IPS-NIHi7 (cell line): ENCODE measurements around the gene IKZF3.

Experiments used
- DNase-seq: peaks from one replicate; pipeline ENCODE4 v3.0.0; 2012; ENCODE audit warnings: mixed read lengths; ENCODE audit errors: extremely low spot score

Gene IKZF3

DNA sequence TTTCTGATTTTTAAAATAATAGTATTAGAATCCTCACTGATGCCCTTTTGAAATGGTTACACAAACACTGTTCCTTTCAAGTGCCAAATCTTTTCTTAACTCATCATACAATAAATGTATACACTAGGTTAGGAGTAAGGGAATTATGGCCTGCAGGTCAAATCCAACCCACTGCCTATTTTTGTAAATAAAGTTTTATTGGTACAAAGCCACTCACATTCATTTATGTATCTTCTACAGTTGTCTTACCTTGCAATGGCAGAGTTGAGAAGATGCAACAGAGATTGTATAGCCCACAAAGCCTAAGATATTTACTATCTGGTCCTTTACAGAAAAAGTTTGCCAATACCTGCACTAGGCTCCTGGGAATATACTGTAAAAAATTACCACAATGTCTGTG lies 47.8 kb downstream of the IKZF3 start:
- DNase-seq = no peak

DNA sequence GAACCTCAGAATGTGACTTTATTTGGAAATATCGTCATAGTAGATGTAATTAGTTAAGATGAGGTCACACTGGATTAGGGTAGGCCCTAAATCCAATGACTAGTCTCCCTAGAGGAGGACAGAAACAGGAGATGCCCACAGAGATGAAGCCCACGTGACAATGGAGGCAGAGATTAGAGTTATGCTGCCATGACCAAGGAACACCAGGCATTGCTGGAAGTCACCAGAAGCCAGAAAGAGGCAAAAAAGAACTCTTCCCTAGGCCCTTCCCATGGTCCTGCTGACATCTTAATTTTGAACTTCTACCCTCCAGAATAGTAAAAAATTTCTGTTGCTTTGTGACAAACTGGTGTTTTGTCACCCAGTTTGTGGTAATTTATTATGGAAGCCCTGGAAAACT lies 49.6 kb downstream of the IKZF3 start:
- no peak for DNase-seq

DNA sequence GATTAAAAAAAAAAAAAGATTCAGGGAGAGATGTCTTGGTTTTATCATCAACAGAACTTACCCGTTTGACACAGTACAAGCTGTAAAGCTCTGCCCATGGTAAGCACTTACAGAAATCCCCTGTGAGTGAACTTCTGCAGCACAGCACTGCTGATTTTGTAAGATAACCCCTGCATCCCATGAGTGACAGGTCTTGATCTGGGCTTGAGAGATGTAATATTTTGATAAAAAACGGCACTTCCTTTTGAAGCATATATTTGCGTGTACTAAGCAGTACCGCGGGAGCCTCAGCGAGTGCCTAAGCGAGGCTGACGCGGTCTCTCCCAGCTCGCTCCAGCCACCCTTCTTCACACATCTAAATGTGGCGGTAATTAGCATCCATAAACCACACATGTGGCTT lies 50.5 kb downstream of the IKZF3 start:
- no peak for DNase-seq

DNA sequence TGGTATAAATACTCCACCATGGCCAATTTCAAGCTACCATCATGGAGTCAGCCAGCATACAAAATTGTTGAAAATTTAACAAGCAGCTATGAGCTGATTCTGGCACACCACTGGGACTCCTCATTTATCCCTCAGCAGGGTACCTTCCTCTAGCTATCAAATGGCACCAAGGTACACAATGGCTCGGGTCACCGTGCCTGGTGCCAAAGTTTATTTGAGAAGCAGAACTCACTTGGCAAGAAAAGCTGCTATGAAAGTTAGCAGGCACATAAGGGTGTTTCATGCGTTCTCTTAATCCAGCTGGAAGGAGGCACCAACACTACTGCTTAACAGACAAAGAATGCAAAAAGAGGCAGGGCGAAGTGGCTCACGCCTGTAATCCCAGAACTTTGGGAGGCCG lies 51.6 kb downstream of the IKZF3 start:
- no peak for DNase-seq

DNA sequence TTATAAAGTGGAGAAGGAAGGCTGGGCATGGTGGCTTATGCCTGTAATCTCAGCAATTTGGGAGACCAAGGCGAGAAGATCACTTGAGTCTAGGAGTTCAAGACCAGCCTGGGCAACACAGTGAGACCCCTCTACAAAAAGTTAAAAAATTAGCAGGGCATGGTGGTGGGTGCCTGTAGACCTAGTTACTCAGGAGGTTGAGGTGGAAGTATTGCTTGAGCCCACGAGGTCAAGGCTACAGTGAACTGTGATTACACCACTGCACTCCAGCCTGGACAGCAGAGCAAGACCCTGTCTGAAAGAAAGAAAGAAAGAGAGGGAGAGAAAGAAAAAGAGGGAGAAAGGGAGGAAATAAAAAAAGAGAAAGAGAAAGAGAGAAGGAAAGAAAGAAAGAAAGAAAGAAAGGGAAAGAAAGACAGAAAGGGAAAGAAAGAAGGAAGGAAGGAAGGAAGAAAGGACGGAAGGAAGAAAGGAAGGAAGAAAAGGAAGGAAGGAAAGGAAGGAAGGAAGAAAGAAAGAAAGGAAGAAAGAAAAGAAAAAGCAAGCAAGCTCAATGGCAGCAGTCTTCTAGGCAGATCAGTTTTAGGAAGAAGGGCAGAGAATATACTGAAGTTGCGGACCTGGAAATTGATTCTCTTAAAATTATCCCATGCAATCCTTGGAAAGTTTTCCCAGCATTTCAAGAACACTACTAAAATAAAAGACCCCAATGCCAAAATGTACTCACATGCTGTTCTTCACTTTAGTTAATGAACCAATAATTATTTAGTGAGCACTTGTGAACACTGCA lies 53.0 kb downstream of the IKZF3 start:
- DNase-seq = no peak

DNA sequence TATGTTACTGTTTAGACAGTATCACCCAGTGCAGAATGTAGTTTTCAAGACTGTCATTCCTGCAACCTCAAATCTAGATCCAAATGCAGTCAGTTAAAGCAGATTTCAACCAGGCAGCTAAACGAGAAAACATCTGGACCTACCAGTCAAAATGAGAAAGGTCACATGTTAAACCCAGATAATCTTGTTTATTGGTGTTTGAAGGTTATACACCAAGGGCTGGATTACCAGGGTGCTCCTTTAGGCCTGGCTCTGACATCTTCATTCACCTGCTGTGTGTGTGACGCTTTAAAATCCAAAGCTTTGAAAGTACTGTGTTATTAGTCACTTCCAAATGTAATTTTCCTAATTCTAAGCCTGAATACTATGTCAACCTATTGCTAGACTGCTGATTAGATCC lies 54.9 kb downstream of the IKZF3 start:
- no peak for DNase-seq

DNA sequence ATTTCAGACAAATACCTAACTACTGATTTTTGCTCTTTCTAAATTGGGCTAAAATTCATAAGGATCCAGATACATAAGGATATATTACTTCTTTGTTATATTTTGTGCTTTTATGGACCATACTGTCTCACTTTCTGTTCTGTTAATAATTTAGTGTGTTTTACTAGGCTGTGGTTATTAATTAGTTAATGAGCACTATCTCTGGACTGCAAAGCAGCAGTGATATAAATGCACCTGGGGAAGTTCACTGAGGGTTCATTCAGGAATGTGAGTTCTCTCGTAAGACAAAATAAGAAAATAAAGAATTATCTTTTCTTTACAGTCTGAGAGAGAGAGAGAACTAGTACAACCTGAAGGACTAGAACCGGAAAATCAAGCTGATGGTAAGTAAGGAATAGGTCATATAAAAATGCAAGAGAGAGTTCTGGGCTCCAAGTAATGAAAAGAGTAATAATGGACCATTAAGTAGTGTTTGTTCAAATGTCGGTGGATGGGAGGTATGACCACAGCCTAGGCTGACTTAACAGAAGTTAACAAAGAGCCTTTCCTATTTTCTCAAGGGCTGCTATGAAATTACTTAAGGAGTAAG lies 55.6 kb downstream of the IKZF3 start:
- no peak for DNase-seq

DNA sequence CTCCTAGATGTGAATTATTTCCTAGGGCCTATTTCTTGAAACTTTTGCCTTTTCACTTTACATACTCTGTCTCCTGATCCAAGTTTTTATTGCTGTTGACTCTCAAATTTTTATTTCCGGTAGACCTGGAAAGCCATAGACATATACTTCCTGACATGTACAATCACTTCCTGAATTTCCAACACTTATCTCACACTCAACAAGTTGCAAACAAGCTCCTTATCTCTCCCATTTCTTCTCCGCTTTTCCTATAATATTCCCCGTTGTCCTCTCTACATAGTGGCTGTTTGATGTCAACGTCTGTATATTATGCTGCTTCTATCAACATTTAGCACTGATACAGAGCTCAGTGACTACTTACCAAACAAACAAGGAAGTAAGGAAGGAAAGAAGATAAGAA lies 59.3 kb downstream of the IKZF3 start:
- no peak for DNase-seq

DNA sequence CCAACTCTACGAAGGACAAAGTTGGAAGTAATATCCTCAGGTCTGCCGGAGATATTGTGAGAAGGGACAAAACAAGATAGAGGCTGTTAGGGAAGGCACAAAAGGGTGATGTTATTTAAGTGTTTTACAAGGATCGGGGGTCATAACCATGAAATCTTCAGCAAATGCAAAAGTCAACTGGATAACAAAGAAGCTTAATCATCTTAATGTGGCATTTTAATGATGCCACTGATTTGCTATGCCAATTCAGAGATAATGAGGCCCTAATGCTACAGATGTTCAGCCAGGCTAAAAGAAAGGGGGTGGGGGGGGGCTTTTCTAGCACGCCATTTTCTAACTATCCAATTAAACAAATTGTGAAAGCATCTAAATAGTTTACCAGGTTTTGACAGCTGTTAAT lies 63.1 kb downstream of the IKZF3 start:
- DNase-seq = no peak

DNA sequence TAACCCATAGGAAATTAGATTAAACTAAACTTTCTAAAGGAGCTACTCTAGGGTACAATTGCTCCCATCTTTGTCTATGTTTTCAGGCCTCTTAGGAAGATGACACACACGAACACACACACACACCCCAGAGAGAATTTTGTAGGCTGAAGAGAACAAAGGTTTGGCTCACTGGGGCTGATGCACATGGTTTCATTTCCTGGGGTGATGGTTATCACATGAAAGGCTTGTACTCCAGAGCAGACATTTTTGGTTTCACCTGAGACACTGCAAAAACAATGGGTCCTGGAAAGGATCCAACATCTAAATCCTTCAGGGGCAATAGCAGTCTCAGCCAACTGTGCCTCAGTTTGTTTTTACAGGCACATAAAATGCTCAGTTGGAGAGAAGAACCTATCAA lies 63.6 kb downstream of the IKZF3 start:
- DNase-seq = no peak

DNA sequence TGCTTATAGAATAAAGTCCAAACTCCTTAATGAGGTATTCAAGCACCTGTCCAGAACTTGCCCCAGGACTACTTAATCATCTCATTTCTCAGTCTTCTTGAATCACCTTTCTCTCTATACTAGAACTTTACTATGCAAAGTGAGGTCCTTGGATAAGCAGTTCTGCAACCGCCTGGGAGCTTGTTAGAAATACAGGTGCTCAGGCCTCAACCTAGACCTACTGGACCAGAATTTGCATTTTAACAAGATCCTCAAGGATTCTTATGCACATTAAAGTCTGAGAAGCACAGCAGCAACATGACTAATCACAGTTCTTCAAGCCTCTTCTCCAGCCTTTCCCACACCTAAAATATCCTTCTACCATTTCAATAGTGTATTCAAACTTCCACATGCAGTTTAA lies 64.7 kb downstream of the IKZF3 start:
- no peak for DNase-seq

DNA sequence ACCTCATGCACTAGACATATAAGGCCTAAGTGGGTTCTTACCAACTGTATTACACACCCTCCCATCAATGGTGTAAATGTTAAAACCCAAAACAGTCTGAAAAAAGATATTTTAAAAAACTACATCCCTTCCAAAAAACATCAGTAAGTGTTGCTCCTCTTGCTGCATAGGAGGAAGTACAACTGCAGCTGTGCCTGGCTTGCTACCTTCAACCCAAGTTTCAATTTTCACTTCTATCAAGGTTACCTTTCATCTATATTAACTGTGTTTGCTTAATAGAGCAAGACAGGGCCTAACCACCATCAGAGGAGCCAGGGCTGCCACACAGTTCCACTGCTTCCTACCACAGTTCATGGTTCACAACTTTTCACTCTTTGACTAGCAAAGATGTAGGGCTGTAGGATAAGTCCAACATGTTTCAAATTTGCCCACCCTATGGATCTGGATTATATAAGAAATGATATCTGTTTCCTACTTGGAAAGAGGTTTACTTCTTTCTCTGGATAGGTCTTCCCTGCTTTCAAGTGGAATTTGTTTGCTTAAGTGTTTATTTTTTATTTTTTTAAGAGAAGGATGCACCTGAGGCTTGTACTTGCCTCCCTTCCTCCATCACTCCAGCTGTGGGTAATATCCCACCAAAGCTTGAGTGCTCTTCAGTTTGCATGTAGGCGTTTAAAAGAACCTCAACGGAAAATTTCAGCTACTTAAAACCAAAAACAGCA lies 69.7 kb downstream of the IKZF3 start:
- DNase-seq = no peak

DNA sequence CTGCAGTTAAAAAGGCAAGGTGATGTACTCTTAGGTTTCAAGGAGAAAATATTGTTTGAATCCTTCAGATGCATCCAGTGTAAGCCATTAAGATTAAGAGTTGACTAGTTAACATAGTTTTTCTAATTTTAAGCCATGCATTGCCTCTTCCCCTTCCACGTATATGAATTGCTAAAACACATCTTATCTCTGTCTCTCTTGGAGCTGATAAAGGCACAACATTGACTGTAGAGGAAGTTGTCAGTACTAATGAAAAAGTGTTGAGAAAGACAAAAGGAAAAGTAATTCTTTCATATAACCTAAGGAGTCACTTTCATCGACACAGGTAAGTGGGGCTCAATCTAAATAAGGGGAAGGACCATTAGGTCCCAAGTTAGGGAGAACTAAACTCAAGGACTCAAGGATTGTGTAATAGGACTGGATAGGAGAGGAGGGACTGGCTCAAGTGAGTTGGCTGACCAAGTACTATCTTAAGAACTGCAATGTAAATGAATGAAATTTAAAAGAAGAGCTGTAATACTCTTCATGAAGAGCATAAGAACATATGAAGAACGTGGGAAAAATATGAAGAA lies 70.7 kb downstream of the IKZF3 start:
- DNase-seq = no peak

DNA sequence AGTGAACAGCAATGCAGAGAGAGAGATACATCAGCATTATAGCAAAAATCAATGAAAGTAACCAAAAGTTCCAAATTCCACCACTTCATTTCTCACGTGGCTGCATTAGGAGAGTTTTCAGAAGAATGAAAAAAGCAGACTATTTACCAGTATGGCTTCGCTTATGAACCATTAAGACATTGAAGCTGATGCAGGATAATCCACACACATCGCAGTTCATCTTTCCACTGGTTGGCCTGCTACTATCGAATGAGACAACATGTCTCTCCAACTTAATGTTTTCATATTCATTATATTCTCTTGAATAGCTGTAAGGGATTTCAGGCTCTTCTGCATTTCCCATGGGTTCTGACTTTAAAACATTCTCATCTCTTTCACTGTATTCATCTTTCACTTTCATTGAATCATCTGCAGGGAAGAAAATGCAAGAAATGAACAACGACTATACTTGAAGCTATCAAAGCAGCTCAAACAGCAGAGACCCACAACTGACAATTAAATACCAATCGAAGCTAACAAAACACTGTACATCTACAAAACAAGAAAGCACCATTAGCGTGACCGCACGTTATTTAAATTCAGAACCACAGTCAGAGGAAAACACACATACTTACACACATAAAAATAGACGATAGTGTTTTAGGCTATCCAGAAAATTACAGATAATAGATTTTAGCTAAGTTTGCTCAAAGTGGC lies 71.4 kb downstream of the IKZF3 start:
- no peak for DNase-seq

DNA sequence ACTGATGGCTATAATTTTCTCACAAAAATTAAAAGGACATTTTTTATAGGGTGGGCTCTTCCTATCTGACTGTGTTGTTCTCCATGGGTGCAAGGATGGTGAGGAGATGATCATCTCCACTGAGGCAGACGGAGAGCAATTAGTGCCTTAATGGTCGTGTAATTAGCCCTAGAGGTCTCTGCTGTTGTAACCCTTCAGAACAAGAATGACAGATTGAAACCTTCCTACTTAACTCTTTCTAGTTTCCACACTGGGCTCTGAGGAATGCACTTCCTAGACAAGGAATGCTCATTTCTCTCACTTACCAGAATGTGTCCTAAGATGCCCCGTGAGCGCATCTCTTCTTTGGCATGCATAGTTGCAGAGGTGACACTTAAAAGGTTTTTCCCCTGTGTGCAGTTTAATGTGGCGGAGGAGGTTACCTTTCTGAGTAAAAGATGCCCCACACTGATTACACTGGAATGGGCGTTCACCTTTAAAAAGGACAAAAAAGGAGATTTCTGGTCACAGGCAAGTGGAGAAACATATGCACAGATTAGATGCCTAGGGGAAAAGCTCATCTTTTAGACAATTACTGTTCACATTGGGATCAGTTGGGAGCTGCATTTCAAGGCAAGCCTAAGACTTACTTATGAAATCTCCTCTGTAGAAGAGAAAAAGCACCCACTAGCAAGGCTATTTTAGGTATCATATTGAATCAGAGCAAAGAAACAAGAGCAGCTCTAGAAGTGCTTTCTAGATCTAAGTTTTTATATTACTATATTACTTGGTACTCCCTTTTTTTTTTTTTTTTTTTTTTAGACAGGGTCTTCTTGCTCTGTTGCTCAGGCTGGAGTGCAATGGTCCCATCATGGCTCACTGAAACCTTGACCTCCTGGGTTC lies 72.8 kb downstream of the IKZF3 start:
- DNase-seq = no peak

DNA sequence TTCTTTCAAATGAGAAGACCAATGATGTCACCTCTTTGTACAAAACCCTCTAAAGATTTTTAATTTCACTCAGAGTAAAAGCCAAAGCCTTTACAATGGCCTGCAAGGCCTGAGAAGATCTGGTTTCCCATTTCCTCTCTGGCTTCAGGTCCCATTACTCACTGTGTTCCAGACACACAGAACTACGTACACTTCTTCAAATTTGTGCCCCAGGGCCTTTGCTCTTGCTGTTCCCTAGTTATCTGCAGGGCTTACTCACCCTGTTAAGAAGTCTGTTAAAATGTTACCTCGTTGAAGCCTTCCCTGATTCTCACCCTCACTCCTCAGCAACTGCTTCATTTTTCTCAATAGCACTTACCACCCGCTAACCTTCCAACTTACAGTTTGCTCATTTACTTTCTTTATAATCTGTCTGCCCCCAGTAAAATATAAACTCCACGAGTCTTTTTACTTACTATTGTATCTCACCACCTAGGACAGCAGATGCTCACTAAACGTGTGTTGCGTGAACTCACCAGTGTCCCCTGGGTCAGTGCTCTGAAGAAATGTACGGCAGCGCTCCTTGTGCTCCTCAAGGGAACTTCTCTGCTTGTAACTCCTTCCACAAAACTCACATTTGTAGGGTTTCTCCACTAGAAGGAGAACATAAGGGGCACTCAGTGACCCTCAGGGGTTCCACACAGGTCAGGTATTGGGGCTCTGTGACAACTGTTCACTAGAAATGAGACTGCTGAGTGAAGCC lies 76.2 kb downstream of the IKZF3 start:
- DNase-seq = no peak

DNA sequence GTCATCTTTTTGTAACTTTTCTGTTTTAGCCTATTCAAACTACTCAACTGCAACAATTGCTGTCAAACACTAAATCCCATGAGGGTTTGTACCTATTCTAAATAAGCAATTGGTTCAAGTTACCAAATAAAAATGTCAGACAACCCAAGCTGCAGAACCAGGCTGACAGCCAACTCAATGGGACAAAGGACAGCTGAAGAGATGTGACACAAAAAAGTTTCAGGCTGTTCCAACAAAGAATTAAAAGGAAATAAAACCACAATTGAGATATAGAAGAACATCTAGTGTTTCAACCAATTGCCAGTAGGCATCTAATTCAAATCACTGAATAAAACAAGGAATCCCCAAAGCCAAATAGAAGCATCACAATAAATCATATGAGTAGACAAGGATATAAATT lies 77.1 kb downstream of the IKZF3 start:
- DNase-seq = no peak

DNA sequence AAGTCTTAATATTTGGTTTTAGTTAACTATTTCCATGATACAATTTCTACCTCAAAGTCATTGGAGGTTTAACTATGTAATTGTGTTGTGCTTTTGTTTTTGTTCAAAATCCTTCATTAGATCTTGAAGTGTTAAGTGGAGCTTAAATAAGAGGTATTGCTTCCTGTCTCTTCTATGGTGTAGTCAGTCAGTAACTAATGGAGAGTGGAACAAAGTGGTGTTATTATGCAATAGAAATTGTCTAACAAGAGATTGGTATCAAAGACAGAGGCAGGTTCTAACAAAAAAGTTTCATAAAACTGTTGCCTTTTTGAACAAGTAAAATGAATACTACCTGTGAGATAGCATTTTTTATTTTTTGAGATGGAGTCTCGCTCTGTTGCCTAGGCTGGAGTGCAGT lies 81.1 kb downstream of the IKZF3 start:
- DNase-seq = no peak

DNA sequence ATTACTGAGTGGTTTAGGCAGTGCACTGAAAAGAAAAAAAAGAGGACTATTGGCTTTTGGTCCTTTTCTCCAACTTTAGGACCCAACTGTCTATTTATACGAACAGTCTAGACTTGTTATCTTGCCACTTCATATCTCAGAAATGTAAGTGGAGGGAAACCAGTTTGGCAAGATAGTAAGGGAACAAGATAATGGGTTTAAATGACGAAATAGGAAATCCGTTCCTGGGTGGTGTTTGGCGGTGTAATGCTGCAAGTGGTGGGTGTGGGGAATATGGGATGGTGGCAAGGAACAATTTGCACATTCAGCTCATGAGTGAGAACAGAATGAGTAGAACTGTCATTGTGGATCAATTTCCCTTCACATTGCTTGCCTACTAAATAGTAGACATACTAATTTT lies 81.6 kb downstream of the IKZF3 start:
- DNase-seq = no peak

DNA sequence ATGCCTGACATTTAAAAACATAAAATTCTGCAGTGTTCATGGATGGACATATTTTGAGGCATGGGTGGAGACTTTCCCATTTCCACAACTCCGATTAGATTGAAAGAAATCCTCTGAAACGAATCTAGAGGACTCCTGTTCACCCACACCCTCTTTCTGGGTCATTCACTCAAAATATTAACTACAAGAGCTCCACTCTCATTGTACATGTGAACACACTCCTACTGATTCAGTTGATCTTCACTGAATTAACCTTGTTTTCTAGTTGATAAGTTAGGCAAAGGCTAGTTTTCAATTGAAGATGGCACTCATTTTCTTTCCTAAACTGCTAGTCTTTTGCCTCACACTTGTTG lies 82.3 kb downstream of the IKZF3 start:
- DNase-seq = no peak
